ENCODE data around the gene CTNNA3.

DNA sequence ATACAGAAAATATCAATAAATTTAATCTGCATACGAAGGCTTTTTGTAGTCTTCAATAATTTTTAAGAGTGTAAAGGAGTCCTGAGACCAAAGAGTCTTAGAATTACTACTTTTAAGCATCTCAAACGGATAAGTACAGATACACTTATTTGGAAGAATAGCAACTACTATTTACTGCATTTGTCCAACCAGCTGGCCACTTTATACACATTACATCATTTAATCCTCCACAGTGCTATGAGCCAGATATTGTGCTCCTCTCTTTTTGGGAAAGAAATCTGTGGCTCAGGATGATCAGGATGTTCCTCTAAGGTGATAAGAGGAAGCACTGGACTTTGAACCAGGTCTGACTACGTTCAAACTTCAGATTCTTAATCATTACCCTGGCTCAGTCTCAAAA is 1358.8 kb downstream of the CTNNA3 start:
- TF ChIP-seq, protein P1, sequence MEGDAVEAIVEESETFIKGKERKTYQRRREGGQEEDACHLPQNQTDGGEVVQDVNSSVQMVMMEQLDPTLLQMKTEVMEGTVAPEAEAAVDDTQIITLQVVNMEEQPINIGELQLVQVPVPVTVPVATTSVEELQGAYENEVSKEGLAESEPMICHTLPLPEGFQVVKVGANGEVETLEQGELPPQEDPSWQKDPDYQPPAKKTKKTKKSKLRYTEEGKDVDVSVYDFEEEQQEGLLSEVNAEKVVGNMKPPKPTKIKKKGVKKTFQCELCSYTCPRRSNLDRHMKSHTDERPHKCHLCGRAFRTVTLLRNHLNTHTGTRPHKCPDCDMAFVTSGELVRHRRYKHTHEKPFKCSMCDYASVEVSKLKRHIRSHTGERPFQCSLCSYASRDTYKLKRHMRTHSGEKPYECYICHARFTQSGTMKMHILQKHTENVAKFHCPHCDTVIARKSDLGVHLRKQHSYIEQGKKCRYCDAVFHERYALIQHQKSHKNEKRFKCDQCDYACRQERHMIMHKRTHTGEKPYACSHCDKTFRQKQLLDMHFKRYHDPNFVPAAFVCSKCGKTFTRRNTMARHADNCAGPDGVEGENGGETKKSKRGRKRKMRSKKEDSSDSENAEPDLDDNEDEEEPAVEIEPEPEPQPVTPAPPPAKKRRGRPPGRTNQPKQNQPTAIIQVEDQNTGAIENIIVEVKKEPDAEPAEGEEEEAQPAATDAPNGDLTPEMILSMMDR (IDR thresholded peaks at IDR 0.05): no peak
- TF ChIP-seq POLR2A (IDR thresholded peaks at IDR 0.05): no peak

All from lower leg skin (tissue), 3 donors.